H1 (cell line): ENCODE data around the gene DHX57. TPM values are rescaled to one million over a fixed set of nuclear protein-coding genes. Genes with fewer than 3 reads are reported as not detected.

ENCODE experiments used
- CTCF ChIA-PET: fragments of 300-600 bp; sonication (Branson Sonifier 250); formaldehyde crosslinking; loops from one replicate; lab custom pipeline; 2021; ENCODE audit not compliant: partially characterized antibody; lab: Charles Lee
- POLR2A ChIA-PET: fragments of 300-600 bp; sonication (Branson Sonifier 250); formaldehyde crosslinking; loops from one replicate; lab custom pipeline; 2021; ENCODE audit warnings: inconsistent platforms; ENCODE audit not compliant: partially characterized antibody; lab: Charles Lee
- DNase-seq, 2 experiments: peaks; one replicate each; pipeline versions ENCODE4 v3.0.0 to v3.0.0-alpha.2; 2010 to 2022; ENCODE audit warnings: low spot score in 2 of 2, low read depth in 1 of 2, mixed read lengths in 1 of 2
- FAIRE-seq: peaks from 2 replicates; lab custom pipeline; 2011; peaks lifted over from hg19 to GRCh38; lab: Jason Lieb, UNC
- H2AFZ ChIP-seq: 2 replicates; pipeline ENCODE4 v1.8.1; 2012; ENCODE audit warnings: low read length, inconsistent platforms
- H2AK5ac ChIP-seq: 2 replicates; pipeline ENCODE4 v1.6.1; 2013; ENCODE audit warnings: low read depth, low read length
- H2BK120ac ChIP-seq: replicated peaks from 2 replicates; pipeline ENCODE3; 2013; ENCODE audit warnings: low read depth, low read length, inconsistent platforms
- H2BK12ac ChIP-seq: 2 replicates; pipeline ENCODE4 v1.6.1; 2013; ENCODE audit warnings: low read depth, low read length
- H2BK15ac ChIP-seq: 2 replicates; pipeline ENCODE4 v1.6.1; 2013; ENCODE audit warnings: low read length
- H2BK20ac ChIP-seq: 2 replicates; pipeline ENCODE4 v1.6.1; 2013; ENCODE audit warnings: low read length
- H2BK5ac ChIP-seq: 2 replicates; pipeline ENCODE4 v1.6.1; 2013; ENCODE audit warnings: low read depth, low read length
- H3K14ac ChIP-seq: 2 replicates; pipeline ENCODE4 v1.6.1; 2013; ENCODE audit warnings: inconsistent platforms; ENCODE audit not compliant: insufficient read length
- H3K18ac ChIP-seq: 2 replicates; pipeline ENCODE4 v1.6.1; 2013; ENCODE audit warnings: low read length; ENCODE audit errors: extremely low read depth
- H3K23ac ChIP-seq: 2 replicates; pipeline ENCODE4 v1.6.1; 2013; ENCODE audit warnings: inconsistent platforms; ENCODE audit not compliant: insufficient read length
- H3K23me2 ChIP-seq: 2 replicates; pipeline ENCODE4 v1.6.1; 2013; ENCODE audit warnings: low read depth, low read length
- H3K27ac ChIP-seq: 2 replicates; pipeline ENCODE4 v1.6.1; 2011; ENCODE audit warnings: low read depth, low read length, inconsistent platforms
- H3K27me3 ChIP-seq, 4 experiments: replicated peaks in 1 of 4; 1 replicate in 1 of 4; 2 replicates in 3 of 4; pipeline versions ENCODE4 v1.6.1 to v1.8.1; 2011 to 2013; ENCODE audit warnings: low read length in 3 of 4, mild to moderate bottlenecking in 3 of 4, inconsistent platforms in 2 of 4, mixed read lengths in 2 of 4, moderate library complexity in 1 of 4; ENCODE audit not compliant: control insufficient read depth in 3 of 4, insufficient read depth in 3 of 4; ENCODE audit errors: extremely low read depth in 1 of 4
- H3K36me3 ChIP-seq, 4 experiments: 2 replicates each; pipeline versions ENCODE4 v1.6.1 to v1.8.1; 2011 to 2013; ENCODE audit warnings: mild to moderate bottlenecking in 4 of 4, low read length in 3 of 4, moderate library complexity in 2 of 4, control low read depth in 1 of 4, inconsistent platforms in 1 of 4; ENCODE audit not compliant: insufficient read depth in 4 of 4, control insufficient read depth in 2 of 4
- H3K4ac ChIP-seq: replicated peaks from 2 replicates; pipeline ENCODE3; 2013; ENCODE audit warnings: low read length, low read depth, mixed read lengths, inconsistent platforms; ENCODE audit not compliant: insufficient read length
- H3K4me1 ChIP-seq, 4 experiments: replicated peaks in 1 of 4; 1 replicate in 1 of 4; 2 replicates in 3 of 4; pipeline versions ENCODE4 v1.6.1 to v1.8.1; 2011 to 2013; ENCODE audit warnings: low read length in 3 of 4, inconsistent platforms in 2 of 4, mixed read lengths in 1 of 4; ENCODE audit not compliant: insufficient read depth in 4 of 4, control insufficient read depth in 3 of 4
- H3K4me2 ChIP-seq, 2 experiments: 2 replicates each; pipeline versions ENCODE4 v1.6.1 to v1.8.1; 2011 to 2013; ENCODE audit warnings: low read depth in 2 of 2, low read length in 2 of 2, control low read depth in 1 of 2, inconsistent platforms in 1 of 2, mild to moderate bottlenecking in 1 of 2; ENCODE audit not compliant: insufficient read depth in 1 of 2
- H3K4me3 ChIP-seq, 4 experiments: fragments of 200-600, 300-600 bp in 1 of 4; sonication (generic), shearing (Covaris generic), sonication (Bioruptor Twin) in 1 of 4; 2 replicates each; pipeline versions ENCODE4 v1.5.1 to v1.8.1; 2011 to 2016; ENCODE audit warnings: low read length in 4 of 4, low read depth in 3 of 4, control low read depth in 2 of 4, inconsistent platforms in 2 of 4, mild to moderate bottlenecking in 2 of 4, mixed read lengths in 1 of 4, moderate library complexity in 1 of 4; ENCODE audit not compliant: insufficient read depth in 2 of 4; ENCODE audit errors: extremely low read depth in 1 of 4
- H3K56ac ChIP-seq: replicated peaks from 2 replicates; pipeline ENCODE3; 2013; ENCODE audit warnings: low read depth, mild to moderate bottlenecking, mixed read lengths, low read length, inconsistent platforms; ENCODE audit not compliant: insufficient read length
- H3K79me1 ChIP-seq: 2 replicates; pipeline ENCODE4 v1.6.1; 2013; ENCODE audit warnings: low read depth, low read length, control low read depth
- H3K79me2 ChIP-seq, 2 experiments: 2 replicates each; pipeline versions ENCODE4 v1.6.1 to v1.8.1; 2012 to 2013; ENCODE audit warnings: low read length in 2 of 2, mild to moderate bottlenecking in 2 of 2, inconsistent platforms in 1 of 2; ENCODE audit not compliant: insufficient read depth in 2 of 2, control insufficient read depth in 1 of 2
- H3K9ac ChIP-seq, 4 experiments: replicated peaks in 1 of 4; 1 replicate in 1 of 4; 2 replicates in 3 of 4; pipeline versions ENCODE4 v1.6.1 to v1.8.1; 2011 to 2013; ENCODE audit warnings: low read depth in 3 of 4, low read length in 3 of 4, control low read depth in 2 of 4, mild to moderate bottlenecking in 2 of 4, moderate library complexity in 2 of 4, inconsistent platforms in 1 of 4; ENCODE audit errors: extremely low read depth in 1 of 4
- H3K9me3 ChIP-seq, 2 experiments: 2 replicates each; pipeline versions ENCODE4 v1.6.1 to v1.8.1; 2012 to 2013; ENCODE audit warnings: mild to moderate bottlenecking in 2 of 2, moderate library complexity in 2 of 2, control low read depth in 1 of 2, inconsistent platforms in 1 of 2, low read depth in 1 of 2, low read length in 1 of 2, mixed read lengths in 1 of 2; ENCODE audit not compliant: insufficient read depth in 2 of 2
- H4K20me1 ChIP-seq, 2 experiments: replicated peaks in 1 of 2; 2 replicates each; pipeline versions ENCODE3 to v1.8.1; 2011 to 2013; ENCODE audit warnings: inconsistent platforms in 2 of 2, low read length in 2 of 2, mild to moderate bottlenecking in 1 of 2; ENCODE audit not compliant: insufficient read depth in 2 of 2, control insufficient read depth in 1 of 2
- H4K5ac ChIP-seq: 2 replicates; pipeline ENCODE4 v1.6.1; 2013; ENCODE audit warnings: low read length, low read depth, mixed read lengths, inconsistent platforms; ENCODE audit not compliant: insufficient read length
- H4K8ac ChIP-seq: 2 replicates; pipeline ENCODE4 v1.8.0; 2013; ENCODE audit warnings: mild to moderate bottlenecking, moderate library complexity, low read length, inconsistent platforms; ENCODE audit not compliant: insufficient read depth; ENCODE audit errors: extremely low read depth
- H4K91ac ChIP-seq: replicated peaks from 2 replicates; pipeline ENCODE3; 2013; ENCODE audit warnings: low read length, mixed read lengths, inconsistent platforms; ENCODE audit not compliant: insufficient read length
- CHD2 ChIP-seq: IDR thresholded peaks from 2 replicates; pipeline ENCODE4 v1.6.1; 2012; ENCODE audit warnings: low read length, improper control_type of control experiment
- HDAC2 ChIP-seq, 2 experiments: fragments of 300-600 bp in 1 of 2; sonication (generic) in 1 of 2; IDR thresholded peaks; 2 replicates each; pipeline ENCODE4 v1.6.1; 2011 to 2012; ENCODE audit warnings: low read depth in 2 of 2, low read length in 2 of 2, mild to moderate bottlenecking in 2 of 2, moderate library complexity in 2 of 2, borderline replicate concordance in 1 of 2, inconsistent platforms in 1 of 2
- HDAC6 ChIP-seq: IDR thresholded peaks from one replicate; pipeline ENCODE4 v1.7.1; 2012; ENCODE audit warnings: low read depth, mild to moderate bottlenecking, inconsistent platforms, low read length, moderate library complexity
- KDM4A ChIP-seq: IDR thresholded peaks from one replicate; pipeline ENCODE4 v1.7.1; 2012; ENCODE audit warnings: low read depth, mild to moderate bottlenecking, moderate library complexity, low read length, inconsistent platforms; ENCODE audit not compliant: severe bottlenecking
- PHF8 ChIP-seq: fragments of 200-600 bp; sonication (generic); conservative IDR thresholded peaks from 2 replicates; pipeline ENCODE4 v1.7.1; 2012; ENCODE audit warnings: low read depth, mild to moderate bottlenecking, inconsistent platforms, low read length, moderate library complexity
- RBBP5 ChIP-seq: IDR thresholded peaks from 2 replicates; pipeline ENCODE4 v1.7.1; 2012; ENCODE audit warnings: low read depth, mild to moderate bottlenecking, inconsistent platforms, low read length, moderate library complexity, borderline replicate concordance
- RXRA ChIP-seq: IDR thresholded peaks from 2 replicates; pipeline ENCODE4 v1.6.1; 2011; ENCODE audit warnings: low read depth, mild to moderate bottlenecking, low read length, moderate library complexity; ENCODE audit not compliant: insufficient read depth
- SIN3A ChIP-seq, 2 experiments: IDR thresholded peaks in 1 of 2; conservative IDR thresholded peaks in 1 of 2; 2 replicates each; pipeline ENCODE4 v1.6.1; 2011 to 2012; ENCODE audit warnings: low read length in 2 of 2, improper control_type of control experiment in 1 of 2, low read depth in 1 of 2, mild to moderate bottlenecking in 1 of 2
- SIRT6 ChIP-seq: IDR thresholded peaks from one replicate; pipeline ENCODE4 v1.7.1; 2012; ENCODE audit warnings: low read length, inconsistent platforms
- TBP ChIP-seq: IDR thresholded peaks from 2 replicates; pipeline ENCODE4 v1.6.1; 2011; ENCODE audit warnings: low read depth, low read length, improper control_type of control experiment
- TCF12 ChIP-seq: IDR thresholded peaks from 2 replicates; pipeline ENCODE4 v1.6.1; 2011; ENCODE audit warnings: low read depth, mild to moderate bottlenecking, low read length
- YY1 ChIP-seq: IDR thresholded peaks from 2 replicates; pipeline ENCODE4 v1.6.1; 2011; ENCODE audit warnings: low read depth, mild to moderate bottlenecking, low read length
- WGBS, 2 experiments: shearing (Covaris generic) in 1 of 2; methylation state at CpG; one replicate each; pipeline versions ENCODE4 v1.1.6 to v1.1.7; 2013 to 2015; ENCODE audit warnings: low lambda C conversion rate in 2 of 2, mixed read lengths in 2 of 2, inconsistent platforms in 1 of 2, low coverage in 1 of 2, missing lambda C conversion rate in 1 of 2; ENCODE audit not compliant: insufficient replicate concordance in 2 of 2, insufficient coverage in 1 of 2, insufficient read length in 1 of 2; ENCODE audit errors: extremely low coverage in 1 of 2, missing lambda C conversion rate in 1 of 2; 5-methylcytosine and 5-hydroxymethylcytosine counted together
- polyA plus RNA-seq, 7 experiments: library from polyadenylated mRNA; depleted of rRNA in 3 of 7; stranded (reverse) in 5 of 7; unstranded in 2 of 7; fragments of >200 nt in 5 of 7; fragments of 200-250 nt in 2 of 7; gene quantifications; 1 replicate in 5 of 7; 2 replicates in 1 of 7; 4 replicates in 1 of 7; pipeline versions ENCODE4 v1.2.1 to v1.2.3, GENCODE V29; 2011 to 2013; ENCODE audit warnings: missing spikeins in 2 of 7, mixed read lengths in 2 of 7
- total RNA-seq: library from RNA; stranded (reverse); fragmentation: NEBNext Ultra II Directional; extraction: Animal tissue kit (Norgen Biotek cat#: 25700); gene quantifications from 2 replicates; pipeline ENCODE4 v1.2.1, GENCODE V29; 2021
- TF ChIP-seq, protein P1 (sequence below): IDR thresholded peaks from 2 replicates; pipeline ENCODE4 v1.6.1; 2012; ENCODE audit warnings: inconsistent platforms

The DHX57 gene
- total and polyA plus RNA-seq, 2 of the 8 experiments (the other 6 are each of a cell fraction or from before 2014, with no cell fraction given) = 10.7 to 32.9 TPM

DNA sequence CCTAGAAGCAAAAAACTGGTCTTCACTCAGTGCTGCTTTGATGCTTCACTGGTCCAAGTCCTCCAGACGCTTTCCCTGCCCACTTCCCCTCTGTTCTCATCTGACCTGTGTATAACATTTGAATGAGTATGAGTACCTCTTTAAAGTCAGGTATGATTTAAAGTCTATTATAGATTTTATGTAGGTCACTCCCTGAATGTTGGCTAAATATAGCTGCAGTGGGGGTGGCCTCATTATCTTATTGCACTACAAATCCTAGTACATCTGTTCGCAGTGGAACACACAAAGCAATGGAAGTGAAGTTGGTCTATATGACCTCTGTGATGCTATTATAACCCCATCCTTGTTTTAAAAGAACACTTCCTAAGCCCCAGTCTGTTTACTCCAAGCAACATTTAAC lies 47.2 kb upstream of the DHX57 start:
- no peak overlapping the region for H4K5ac ChIP-seq
- H2AFZ ChIP-seq = no peak overlapping the region
- no peak overlapping the region for H2BK15ac ChIP-seq
- H2AK5ac ChIP-seq = no peak overlapping the region
- POLR2A ChIA-PET = no interaction called here
- 98% methylated on average over 2 of the region's 2 CpGs; no CpG with 5 or more reads in 1 of the 2 experiments for WGBS, 2 experiments
- no peaks in the 10 kb centered on the region for H3K4me1 ChIP-seq
- H3K9me3 ChIP-seq = no peaks in the 10 kb centered on the region
- H3K23me2 ChIP-seq = no peaks in the 10 kb centered on the region
- no peaks in the 10 kb centered on the region for H3K36me3 ChIP-seq
- no peak overlapping the region for H4K8ac ChIP-seq
- H2BK20ac ChIP-seq = no peak overlapping the region
- DNase-seq (no peak), FAIRE-seq (no peak)
- H4K91ac ChIP-seq = no peak overlapping the region
- H4K20me1 ChIP-seq = no peaks in the 10 kb centered on the region
- no peak overlapping the region for H2BK12ac ChIP-seq
- H3K23ac ChIP-seq = no peak overlapping the region
- no peak overlapping the region for H3K56ac ChIP-seq
- no peak overlapping the region for H3K14ac ChIP-seq
- H3K4ac ChIP-seq = no peak overlapping the region
- no peak overlapping the region for H2BK5ac ChIP-seq
- no peak overlapping the region for H3K4me3 ChIP-seq
- H3K4me2 ChIP-seq = no peak overlapping the region
- no peaks in the 10 kb centered on the region; a peak in 1 of 7 replicates for H3K27me3 ChIP-seq
- no peaks in the 10 kb centered on the region for H3K79me1 ChIP-seq
- H3K27ac ChIP-seq = no peak overlapping the region
- no peak overlapping the region for H3K9ac ChIP-seq
- H3K79me2 ChIP-seq = no peaks in the 10 kb centered on the region
- H2BK120ac ChIP-seq = no peak overlapping the region
- no peak overlapping the region for H3K18ac ChIP-seq
- TF ChIP-seq CHD2 = no peak
- no peak for TF ChIP-seq HDAC6
- TF ChIP-seq, protein P1, sequence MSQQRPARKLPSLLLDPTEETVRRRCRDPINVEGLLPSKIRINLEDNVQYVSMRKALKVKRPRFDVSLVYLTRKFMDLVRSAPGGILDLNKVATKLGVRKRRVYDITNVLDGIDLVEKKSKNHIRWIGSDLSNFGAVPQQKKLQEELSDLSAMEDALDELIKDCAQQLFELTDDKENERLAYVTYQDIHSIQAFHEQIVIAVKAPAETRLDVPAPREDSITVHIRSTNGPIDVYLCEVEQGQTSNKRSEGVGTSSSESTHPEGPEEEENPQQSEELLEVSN = no peak
- TF ChIP-seq HDAC2 (IDR thresholded peaks at IDR 0.05; ENCODE audit: borderline replicate concordance in 1 of 2, low read depth in 2 of 2, low read length in 2 of 2) = no peak
- TF ChIP-seq RXRA = no peak
- TF ChIP-seq YY1 = no peak
- no peak for TF ChIP-seq TCF12
- TF ChIP-seq TBP = no peak
- TF ChIP-seq KDM4A = no peak
- no peak for TF ChIP-seq SIRT6
- no peak for TF ChIP-seq PHF8
- TF ChIP-seq SIN3A (conservative IDR thresholded peaks at IDR 0.05 in 1 of 2, IDR thresholded peaks at IDR 0.05 in 1 of 2; ENCODE audit: low read depth in 1 of 2, low read length in 2 of 2) = no peak
- TF ChIP-seq RBBP5 = no peak
- TF ChIP-seq, all 59 proteins: peak for 0
- CTCF ChIA-PET = interaction anchor here (1.9 kb wide), 1 partner anchor 25 kb away, joined by 9 read pairs; no protein-coding TSS in a partner anchor
